Endodermal cell (in vitro differentiated cells): ENCODE results near the gene LMO3. TPM values are rescaled to one million over a fixed set of nuclear protein-coding genes. Genes with fewer than 3 reads are reported as not detected.

Experiments
- DNase-seq: peaks from one replicate; pipeline ENCODE4 v3.0.0-alpha.2; 2017
- H3K27ac ChIP-seq: 2 replicates; pipeline ENCODE4 v1.5.1; 2013; ENCODE audit warnings: mild to moderate bottlenecking, low read depth, low read length, moderate library complexity
- H3K27me3 ChIP-seq: 2 replicates; pipeline ENCODE4 v1.6.1; 2013; ENCODE audit warnings: mild to moderate bottlenecking, low read length, moderate library complexity; ENCODE audit not compliant: insufficient read depth, control insufficient read depth, poor library complexity, severe bottlenecking
- H3K36me3 ChIP-seq: 2 replicates; pipeline ENCODE4 v1.7.0; 2013; ENCODE audit warnings: mild to moderate bottlenecking, low read length, moderate library complexity; ENCODE audit not compliant: control insufficient read depth, insufficient read depth
- H3K4me1 ChIP-seq: one replicate; pipeline ENCODE4 v1.7.0; 2013; ENCODE audit warnings: low read length; ENCODE audit not compliant: control insufficient read depth, insufficient read depth
- H3K4me3 ChIP-seq: 2 replicates; pipeline ENCODE4 v1.5.1; 2013; ENCODE audit warnings: mild to moderate bottlenecking, low read length, moderate library complexity
- H3K9ac ChIP-seq: 2 replicates; pipeline ENCODE4 v1.6.1; 2013; ENCODE audit warnings: mild to moderate bottlenecking, low read length, moderate library complexity; ENCODE audit not compliant: poor library complexity, severe bottlenecking; ENCODE audit errors: extremely low read depth
- H3K9me3 ChIP-seq: 2 replicates; pipeline ENCODE4 v1.6.1; 2013; ENCODE audit warnings: mild to moderate bottlenecking, low read length, moderate library complexity; ENCODE audit not compliant: control insufficient read depth
- H3K27ac Mint-ChIP-seq: 2 replicates; pipeline ENCODE4 v1.8.0; 2020; ENCODE audit warnings: mixed read lengths
- H3K27me3 Mint-ChIP-seq: 2 replicates; pipeline ENCODE4 v1.8.0; 2021; ENCODE audit warnings: mild to moderate bottlenecking, mixed read lengths; ENCODE audit not compliant: insufficient read depth
- H3K36me3 Mint-ChIP-seq: 2 replicates; pipeline ENCODE4 v1.8.0; 2020; ENCODE audit warnings: low read depth, mixed read lengths
- H3K4me1 Mint-ChIP-seq: 2 replicates; pipeline ENCODE4 v1.8.0; 2020; ENCODE audit warnings: mixed read lengths
- H3K4me3 Mint-ChIP-seq: 2 replicates; pipeline ENCODE4 v1.8.0; 2020; ENCODE audit warnings: mild to moderate bottlenecking, moderate library complexity, mixed read lengths
- H3K9me3 Mint-ChIP-seq: 2 replicates; pipeline ENCODE4 v1.8.0; 2020; ENCODE audit warnings: mild to moderate bottlenecking, mixed read lengths
- CTCF ChIP-seq: fragments of 200-600 bp; sonication (generic); conservative IDR thresholded peaks from 2 replicates; pipeline ENCODE4 v1.5.0; 2021; ENCODE audit warnings: antibody characterized with exemption, mild to moderate bottlenecking
- WGBS, 2 experiments: methylation state at CpG; one replicate each; pipeline versions ENCODE4 v1.1.5 to v1.1.7; 2013; ENCODE audit warnings: missing lambda C conversion rate in 2 of 2, mixed read lengths in 1 of 2; ENCODE audit not compliant: insufficient coverage in 1 of 2, insufficient read length in 1 of 2; 5-methylcytosine and 5-hydroxymethylcytosine counted together
- total RNA-seq, 2 donors: library from RNA; stranded (reverse); fragmentation: NEBNext Ultra II Directional in 1 of 2; extraction: Animal tissue kit (Norgen Biotek cat#: 25700) in 1 of 2; gene quantifications; 2 replicates in 1 of 2; 3 replicates in 1 of 2; pipeline ENCODE4 v1.2.1, GENCODE V29; 2021

LMO3 gene
- total RNA-seq, 2 donors from 2014 or later: 0.77 to 3.2 TPM

- H3K27ac Mint-ChIP-seq: no peak overlapping the region
- H3K27me3 Mint-ChIP-seq: no peaks in the 10 kb centered on the region
- DNase-seq: no peak
- TF ChIP-seq CTCF: no peak
- H3K4me1 ChIP-seq: no peaks in the 10 kb centered on the region
- no peaks in the 10 kb centered on the region for H3K9me3 ChIP-seq
- WGBS, 2 experiments: 86 to 89% methylated on average over 1 of the region's 1 CpG
- H3K4me3 ChIP-seq: no peak overlapping the region
- H3K4me1 Mint-ChIP-seq: peaks cover 19% of the 10 kb centered on the region
- no peaks in the 10 kb centered on the region for H3K9me3 Mint-ChIP-seq
- H3K36me3 ChIP-seq: no peaks in the 10 kb centered on the region
- H3K4me3 Mint-ChIP-seq: no peak overlapping the region
- H3K27ac ChIP-seq: no peak overlapping the region
- H3K27me3 ChIP-seq: no peaks in the 10 kb centered on the region
- no peak overlapping the region for H3K9ac ChIP-seq
- no peaks in the 10 kb centered on the region for H3K36me3 Mint-ChIP-seq
Measured at GRCh38 chr12:16564675-16565074, 41.3 kb downstream of the LMO3 start.

GRCh38 chr12:16563504-16563903 is 42.5 kb downstream of the LMO3 start:
- Mint-ChIP-seq H3K4me3 (no peak overlapping the region), H3K36me3 (no peaks in the 10 kb centered on the region), H3K4me1 (peaks cover 8% of the 10 kb centered on the region), H3K9me3 (no peaks in the 10 kb centered on the region), H3K27me3 (no peaks in the 10 kb centered on the region), H3K27ac (no peak overlapping the region)
- H3K4me3 ChIP-seq: no peak overlapping the region
- DNase-seq: no peak
- no peaks in the 10 kb centered on the region for H3K36me3 ChIP-seq
- no peaks in the 10 kb centered on the region for H3K27me3 ChIP-seq
- H3K4me1 ChIP-seq: no peaks in the 10 kb centered on the region
- H3K9me3 ChIP-seq: no peaks in the 10 kb centered on the region
- H3K9ac ChIP-seq: no peak overlapping the region
- 92 to 100% methylated on average over 1 to 3 of the region's 3 CpGs for WGBS, 2 experiments
- TF ChIP-seq CTCF: no peak
- H3K27ac ChIP-seq: no peak overlapping the region

- Mint-ChIP-seq H3K27ac (no peak overlapping the region), H3K27me3 (no peaks in the 10 kb centered on the region), H3K36me3 (no peaks in the 10 kb centered on the region), H3K9me3 (no peaks in the 10 kb centered on the region), H3K4me1 (peaks cover 4% of the 10 kb centered on the region), H3K4me3 (no peak overlapping the region)
- Histone ChIP-seq H3K27me3 (no peaks in the 10 kb centered on the region), H3K27ac (no peak overlapping the region), H3K36me3 (no peaks in the 10 kb centered on the region), H3K9me3 (no peaks in the 10 kb centered on the region), H3K4me1 (no peaks in the 10 kb centered on the region), H3K4me3 (no peak overlapping the region), H3K9ac (no peak overlapping the region)
- WGBS, 2 experiments: 97 to 98% methylated on average over 5 to 6 of the region's 6 CpGs
- DNase-seq: no peak
- TF ChIP-seq CTCF: no peak
Measured at GRCh38 chr12:16562921-16563320, 43.0 kb downstream of the LMO3 start.
